Upper lobe of right lung (tissue), 1 donor: ENCODE results near the gene PLSCR5. TPM values are rescaled to one million over a fixed set of nuclear protein-coding genes. Genes with fewer than 3 reads are reported as not detected.

Experiments used
- ATAC-seq: fragments of 200-7000 bp; cut with Tn5 transposase; one replicate; pipeline ENCODE4 v1.9.1; 2020; ENCODE audit warnings: mild to moderate bottlenecking, moderate library complexity
- DNase-seq: peaks from one replicate; pipeline ENCODE4 v3.0.0-alpha.2; 2020
- H3K27ac ChIP-seq: fragments of 200-600 bp; one replicate; pipeline ENCODE4 v1.8.0; 2022
- H3K27me3 ChIP-seq: fragments of 200-600 bp; one replicate; pipeline ENCODE4 v1.8.0; 2022; ENCODE audit warnings: mild to moderate bottlenecking
- H3K36me3 ChIP-seq: fragments of 200-600 bp; one replicate; pipeline ENCODE4 v1.8.0; 2022
- H3K4me1 ChIP-seq: fragments of 200-600 bp; one replicate; pipeline ENCODE4 v1.8.0; 2022
- H3K4me3 ChIP-seq: fragments of 200-600 bp; one replicate; pipeline ENCODE4 v1.8.0; 2022; ENCODE audit warnings: mild to moderate bottlenecking
- H3K9me3 ChIP-seq: fragments of 200-600 bp; one replicate; pipeline ENCODE4 v1.8.0; 2022
- CTCF ChIP-seq: fragments of 200-600 bp; IDR thresholded peaks from one replicate; pipeline ENCODE4 v1.8.0; 2022; ENCODE audit warnings: antibody characterized with exemption
- intact Hi-C: fragments of 100-400 bp; cut with DNase I; formaldehyde crosslinking; loops from one replicate; pipeline ENCODE4 v1.11.0; 2022
- total RNA-seq: library from RNA; stranded (reverse); fragmentation: NEBNext Ultra II Directional; extraction: Animal tissue kit (Norgen Biotek cat#: 25700); gene quantifications from one replicate; pipeline ENCODE4 v1.2.1, GENCODE V29; 2021
- donor health status: DM: no; HTN: yes; CAD: no; lungs with severe emphysema.

PLSCR5 gene
- total RNA-seq, 1 donor from 2014 or later: not detected

- Histone ChIP-seq H3K4me3 (no peak overlapping the region), H3K36me3 (no peaks in the 10 kb centered on the region), H3K27me3 (no peaks in the 10 kb centered on the region), H3K9me3 (no peaks in the 10 kb centered on the region), H3K27ac (no peak overlapping the region), H3K4me1 (no peaks in the 10 kb centered on the region)
- intact Hi-C loops: no loop called here
- no peak for TF ChIP-seq CTCF
- ATAC-seq (no peak), DNase-seq (no peak)
Observed at GRCh38 chr3:146569314-146569713, 35.8 kb downstream of the PLSCR5 start.

- intact Hi-C loops: no loop called here
- Histone ChIP-seq H3K4me1 (no peaks in the 10 kb centered on the region), H3K27me3 (no peaks in the 10 kb centered on the region), H3K4me3 (no peak overlapping the region), H3K36me3 (no peaks in the 10 kb centered on the region), H3K9me3 (no peaks in the 10 kb centered on the region), H3K27ac (no peak overlapping the region)
- DNase-seq (no peak), ATAC-seq (no peak)
- TF ChIP-seq CTCF: no peak
Observed at GRCh38 chr3:146566138-146566537, 39.0 kb downstream of the PLSCR5 start.

- no peak for ATAC-seq
- Histone ChIP-seq H3K4me1 (no peaks in the 10 kb centered on the region), H3K9me3 (no peaks in the 10 kb centered on the region), H3K36me3 (no peaks in the 10 kb centered on the region), H3K27ac (no peak overlapping the region), H3K27me3 (no peaks in the 10 kb centered on the region), H3K4me3 (no peak overlapping the region)
- intact Hi-C loops: no loop called here
- DNase-seq: no peak
- no peak for TF ChIP-seq CTCF
Observed at GRCh38 chr3:146561879-146562278, 43.3 kb downstream of the PLSCR5 start.

- DNase-seq (no peak), ATAC-seq (no peak)
- Histone ChIP-seq H3K4me3 (no peak overlapping the region), H3K27me3 (no peaks in the 10 kb centered on the region), H3K9me3 (no peaks in the 10 kb centered on the region), H3K4me1 (no peaks in the 10 kb centered on the region), H3K36me3 (no peaks in the 10 kb centered on the region), H3K27ac (no peak overlapping the region)
- intact Hi-C loops: no loop called here
- TF ChIP-seq CTCF: no peak
Observed at GRCh38 chr3:146561463-146561862, 43.7 kb downstream of the PLSCR5 start.

GRCh38 chr3:146560678-146561077, 44.5 kb downstream of the PLSCR5 start:
- Histone ChIP-seq H3K4me1 (no peaks in the 10 kb centered on the region), H3K9me3 (no peaks in the 10 kb centered on the region), H3K27me3 (no peaks in the 10 kb centered on the region), H3K36me3 (no peaks in the 10 kb centered on the region), H3K4me3 (no peak overlapping the region), H3K27ac (no peak overlapping the region)
- DNase-seq (no peak), ATAC-seq (no peak)
- intact Hi-C loops: no loop called here
- TF ChIP-seq CTCF: no peak

GRCh38 chr3:146559388-146559787, 45.8 kb downstream of the PLSCR5 start:
- no peak for TF ChIP-seq CTCF
- no peak for DNase-seq
- H3K4me3 ChIP-seq: no peak overlapping the region
- H3K36me3 ChIP-seq: no peaks in the 10 kb centered on the region
- intact Hi-C loops: no loop called here
- no peak for ATAC-seq
- no peaks in the 10 kb centered on the region for H3K27me3 ChIP-seq
- no peaks in the 10 kb centered on the region for H3K4me1 ChIP-seq
- no peak overlapping the region for H3K27ac ChIP-seq
- H3K9me3 ChIP-seq: no peaks in the 10 kb centered on the region
